Natural killer cell (primary cell): ENCODE results near the gene OPRD1. TPM values are rescaled to one million over a fixed set of nuclear protein-coding genes. Genes with fewer than 3 reads are reported as not detected.
"Not testable (repeated sequence)": the region's sequence is repeated elsewhere in the genome, so short reads cannot be mapped to it uniquely, and the experiment has no call there.

Source experiments
- ATAC-seq, 3 donors: fragments of 150-1000 bp in 2 of 3; fragments of 200-7000 bp in 1 of 3; cut with Tn5 transposase; 1 replicate in 1 of 3; 2 replicates in 2 of 3; pipeline ENCODE4 v1.10.0; 2021; ENCODE audit warnings: mild to moderate bottlenecking in 2 of 3, moderate library complexity in 2 of 3
- DNase-seq, 2 donors: peaks; one replicate each; pipeline versions ENCODE4 v3.0.0 to v3.0.0-alpha.2; 2013 to 2021; ENCODE audit warnings: mixed read lengths in 1 of 2
- H3K27ac ChIP-seq: one replicate; pipeline ENCODE4 v1.5.1; 2013; ENCODE audit warnings: mild to moderate bottlenecking, low read length
- H3K27me3 ChIP-seq: one replicate; pipeline ENCODE4 v1.6.1; 2013; ENCODE audit warnings: low read length; ENCODE audit not compliant: control insufficient read depth, insufficient read depth
- H3K36me3 ChIP-seq: one replicate; pipeline ENCODE4 v1.6.1; 2013; ENCODE audit warnings: low read length; ENCODE audit not compliant: control insufficient read depth, insufficient read depth
- H3K4me1 ChIP-seq: one replicate; pipeline ENCODE4 v1.6.1; 2013; ENCODE audit warnings: low read length; ENCODE audit not compliant: control insufficient read depth, insufficient read depth
- H3K4me3 ChIP-seq: one replicate; pipeline ENCODE4 v1.5.1; 2013; ENCODE audit warnings: low read length
- H3K9me3 ChIP-seq: one replicate; pipeline ENCODE4 v1.6.1; 2013; ENCODE audit warnings: low read length; ENCODE audit not compliant: control insufficient read depth, insufficient read depth
- H3K27ac Mint-ChIP-seq, 2 donors: one replicate each; pipeline ENCODE4 v1.8.0; 2022; ENCODE audit warnings: mild to moderate bottlenecking in 2 of 2, mixed read lengths in 2 of 2, moderate library complexity in 1 of 2
- H3K27me3 Mint-ChIP-seq, 2 donors: one replicate each; pipeline ENCODE4 v1.8.0; 2022; ENCODE audit warnings: low read depth in 2 of 2, mixed read lengths in 2 of 2
- H3K36me3 Mint-ChIP-seq: one replicate; pipeline ENCODE4 v1.8.0; 2022; ENCODE audit warnings: mixed read lengths
- H3K4me1 Mint-ChIP-seq, 2 donors: one replicate each; pipeline ENCODE4 v1.8.0; 2022; ENCODE audit warnings: mixed read lengths in 2 of 2
- H3K4me3 Mint-ChIP-seq: one replicate; pipeline ENCODE4 v1.8.0; 2022; ENCODE audit warnings: mild to moderate bottlenecking, moderate library complexity, mixed read lengths
- H3K9me3 Mint-ChIP-seq, 2 donors: one replicate each; pipeline ENCODE4 v1.8.0; 2022; ENCODE audit warnings: mixed read lengths in 2 of 2
- WGBS: methylation state at CpG from one replicate; pipeline ENCODE4 v1.1.7; 2013; ENCODE audit warnings: missing lambda C conversion rate; ENCODE audit not compliant: insufficient coverage; 5-methylcytosine and 5-hydroxymethylcytosine counted together
- intact Hi-C: fragments of 100-400 bp; cut with micrococcal nuclease; formaldehyde crosslinking; loops from one replicate; pipeline ENCODE4 v1.14.2; 2022
- total RNA-seq, 4 donors: library from RNA; stranded (reverse); fragments of 120-200 nt in 1 of 4; gene quantifications; one replicate each; pipeline versions ENCODE4 v1.2.3 to v1.2.4, GENCODE V29; 2013 to 2022
- TF ChIP-seq, protein P1 (sequence below): fragments of 200-600 bp; IDR thresholded peaks from one replicate; pipeline ENCODE4 v1.8.0; 2022; ENCODE audit warnings: antibody characterized with exemption

Gene OPRD1
- total RNA-seq = not detected
- not detected for total RNA-seq (2013)

DNA sequence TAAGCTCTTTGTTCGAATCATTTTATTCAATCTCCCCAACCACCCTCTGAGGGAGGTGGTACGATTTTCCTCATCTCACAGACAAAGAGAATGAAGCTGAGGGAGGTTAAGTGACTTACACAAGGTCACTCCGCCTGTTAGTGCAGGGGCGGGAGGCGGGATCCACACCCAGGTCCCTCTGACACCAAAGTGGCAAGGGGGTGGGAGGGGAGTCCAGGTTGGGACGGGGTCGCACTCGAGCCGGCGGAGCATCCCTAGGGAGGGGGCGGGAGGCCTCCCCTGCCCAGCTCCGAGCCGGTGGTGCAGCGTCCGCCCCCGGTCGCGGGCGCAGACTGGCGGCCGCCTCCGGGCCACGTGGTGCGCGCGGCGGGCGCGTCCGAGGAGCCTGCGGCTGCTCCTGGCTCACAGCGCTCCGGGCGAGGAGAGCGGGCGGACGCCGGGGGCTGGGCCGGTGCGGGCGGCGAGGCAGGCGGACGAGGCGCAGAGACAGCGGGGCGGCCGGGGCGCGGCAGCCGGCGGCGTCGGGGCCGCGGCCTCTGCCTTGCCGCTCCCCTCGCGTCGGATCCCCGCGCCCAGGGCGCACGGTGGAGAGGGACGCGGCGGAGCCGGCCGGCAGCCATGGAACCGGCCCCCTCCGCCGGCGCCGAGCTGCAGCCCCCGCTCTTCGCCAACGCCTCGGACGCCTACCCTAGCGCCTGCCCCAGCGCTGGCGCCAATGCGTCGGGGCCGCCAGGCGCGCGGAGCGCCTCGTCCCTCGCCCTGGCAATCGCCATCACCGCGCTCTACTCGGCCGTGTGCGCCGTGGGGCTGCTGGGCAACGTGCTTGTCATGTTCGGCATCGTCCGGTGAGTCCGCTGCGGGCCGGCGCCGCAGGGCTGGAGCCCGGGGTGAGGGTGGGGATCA, at the start of gene OPRD1:
OPRD1 (plus strand) TSS at position 405 of the 903 bp plus-strand sequence; CDS start at position 619, 214 bp downstream.
- WGBS = 5% methylated on average over 106 of the region's 108 CpGs
- H3K27me3 ChIP-seq = peaks cover 13% of the 10 kb centered on the region
- Mint-ChIP-seq H3K27me3 (peaks cover 41 to 50% of the 10 kb centered on the region in 2 donors), H3K9me3 (no peaks in the 10 kb centered on the region), H3K4me1 (no peaks in the 10 kb centered on the region), H3K4me3 (no peak within 1 kb of the TSS), H3K36me3 (no peaks in the 10 kb centered on the region), H3K27ac (no peak within 1 kb of the TSS)
- intact Hi-C loops = no loop called here
- no peaks in the 10 kb centered on the region for H3K9me3 ChIP-seq
- H3K4me3 ChIP-seq = no peak within 1 kb of the TSS
- H3K27ac ChIP-seq = no peak within 1 kb of the TSS
- no peaks in the 10 kb centered on the region for H3K4me1 ChIP-seq
- no peaks in the 10 kb centered on the region for H3K36me3 ChIP-seq
- DNase-seq (no peak), ATAC-seq (no peak)
- TF ChIP-seq, protein P1, sequence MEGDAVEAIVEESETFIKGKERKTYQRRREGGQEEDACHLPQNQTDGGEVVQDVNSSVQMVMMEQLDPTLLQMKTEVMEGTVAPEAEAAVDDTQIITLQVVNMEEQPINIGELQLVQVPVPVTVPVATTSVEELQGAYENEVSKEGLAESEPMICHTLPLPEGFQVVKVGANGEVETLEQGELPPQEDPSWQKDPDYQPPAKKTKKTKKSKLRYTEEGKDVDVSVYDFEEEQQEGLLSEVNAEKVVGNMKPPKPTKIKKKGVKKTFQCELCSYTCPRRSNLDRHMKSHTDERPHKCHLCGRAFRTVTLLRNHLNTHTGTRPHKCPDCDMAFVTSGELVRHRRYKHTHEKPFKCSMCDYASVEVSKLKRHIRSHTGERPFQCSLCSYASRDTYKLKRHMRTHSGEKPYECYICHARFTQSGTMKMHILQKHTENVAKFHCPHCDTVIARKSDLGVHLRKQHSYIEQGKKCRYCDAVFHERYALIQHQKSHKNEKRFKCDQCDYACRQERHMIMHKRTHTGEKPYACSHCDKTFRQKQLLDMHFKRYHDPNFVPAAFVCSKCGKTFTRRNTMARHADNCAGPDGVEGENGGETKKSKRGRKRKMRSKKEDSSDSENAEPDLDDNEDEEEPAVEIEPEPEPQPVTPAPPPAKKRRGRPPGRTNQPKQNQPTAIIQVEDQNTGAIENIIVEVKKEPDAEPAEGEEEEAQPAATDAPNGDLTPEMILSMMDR = no peak

DNA sequence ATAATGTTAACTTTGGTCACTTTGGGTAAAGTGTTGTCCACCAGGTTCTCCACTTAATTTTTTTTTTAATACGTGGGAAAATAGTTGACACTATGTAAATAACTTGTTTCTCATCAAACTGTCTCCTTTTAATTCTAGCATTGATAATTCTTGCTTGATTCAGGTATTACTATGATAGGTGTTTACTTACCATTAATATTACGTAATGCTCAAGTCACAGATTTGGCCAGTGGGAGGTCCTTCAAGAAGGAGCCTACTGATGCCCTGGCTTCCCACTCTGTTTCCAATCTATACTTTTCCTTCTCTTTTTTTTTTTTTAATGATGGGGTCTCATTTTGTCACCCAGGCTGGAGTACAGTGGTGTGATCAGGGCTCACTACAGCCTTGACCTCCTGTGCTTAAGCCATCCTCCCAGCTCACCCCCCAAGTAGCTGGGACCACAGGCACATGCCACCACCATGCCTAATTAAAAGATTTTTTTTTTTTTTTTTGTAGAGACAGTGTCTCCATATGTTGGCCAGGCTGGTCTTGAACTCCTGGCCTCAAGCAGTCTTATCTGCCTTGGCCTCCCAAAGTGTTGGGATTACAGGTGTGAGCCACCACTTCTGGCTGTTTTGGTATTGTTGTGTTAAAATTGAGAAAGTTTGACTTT, 45.3 kb upstream of the OPRD1 start:
- peaks cover 7% of the 10 kb centered on the region for H3K36me3 Mint-ChIP-seq
- no peaks in the 10 kb centered on the region for H3K27me3 Mint-ChIP-seq
- no peak for DNase-seq
- 80% methylated on average over 1 of the region's 2 CpGs for WGBS
- Histone ChIP-seq H3K4me3 (no peak overlapping the region), H3K36me3 (peaks cover 17% of the 10 kb centered on the region), H3K27me3 (no peaks in the 10 kb centered on the region), H3K27ac (no peak overlapping the region), H3K9me3 (no peaks in the 10 kb centered on the region), H3K4me1 (peaks cover 2% of the 10 kb centered on the region)
- no peak overlapping the region for H3K4me3 Mint-ChIP-seq
- peak overlapping the region; percentile 59 to 77 for H3K27ac Mint-ChIP-seq
- TF ChIP-seq, protein P1 = no peak
- ATAC-seq = no peak
- no peaks in the 10 kb centered on the region for H3K9me3 Mint-ChIP-seq
- intact Hi-C loops = no loop called here
- peaks cover 14 to 20% of the 10 kb centered on the region in 2 donors for H3K4me1 Mint-ChIP-seq

DNA sequence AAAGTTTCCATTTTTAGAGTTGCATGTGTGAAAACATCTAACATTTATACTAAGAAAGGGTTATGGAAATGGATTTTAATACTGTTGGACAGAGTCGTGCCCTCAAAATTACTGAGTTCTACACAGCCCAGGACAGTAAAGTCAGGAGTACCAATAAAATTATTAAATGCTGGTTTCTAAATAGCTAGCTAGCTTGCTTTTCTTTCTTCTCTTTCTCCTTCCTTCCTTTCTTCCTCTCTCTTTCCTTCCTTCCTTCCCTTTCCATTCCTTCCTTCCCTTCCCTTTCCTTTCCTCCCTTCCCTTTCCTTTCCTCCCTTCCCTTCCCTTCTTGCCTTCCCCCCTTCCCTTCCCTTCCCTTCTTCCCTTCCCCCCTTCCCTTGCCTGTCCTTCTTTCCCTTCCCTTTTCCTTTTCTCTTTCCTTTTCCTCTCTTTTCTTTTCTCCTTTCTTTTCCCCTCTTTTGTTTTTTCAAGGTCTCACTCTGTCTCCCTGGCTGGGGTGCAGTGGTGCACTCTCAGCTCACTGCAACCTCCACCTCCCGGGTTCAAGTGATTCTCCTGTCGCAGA, 41.3 kb upstream of the OPRD1 start:
- Mint-ChIP-seq H3K36me3 (peaks cover 7% of the 10 kb centered on the region), H3K27ac (peak overlapping the region in 1 of 2 donors; percentile 59), H3K4me3 (no peak overlapping the region), H3K27me3 (no peaks in the 10 kb centered on the region), H3K9me3 (no peaks in the 10 kb centered on the region), H3K4me1 (peaks cover 17 to 24% of the 10 kb centered on the region in 2 donors)
- Histone ChIP-seq H3K36me3 (peaks cover 16% of the 10 kb centered on the region), H3K4me3 (no peak overlapping the region), H3K27ac (no peak overlapping the region), H3K27me3 (no peaks in the 10 kb centered on the region), H3K9me3 (no peaks in the 10 kb centered on the region), H3K4me1 (peaks cover 15% of the 10 kb centered on the region)
- intact Hi-C loops = no loop called here
- 100% methylated on average over 2 of the region's 3 CpGs for WGBS
- DNase-seq (no peak), ATAC-seq (no peak)
- TF ChIP-seq, protein P1 = no peak

DNA sequence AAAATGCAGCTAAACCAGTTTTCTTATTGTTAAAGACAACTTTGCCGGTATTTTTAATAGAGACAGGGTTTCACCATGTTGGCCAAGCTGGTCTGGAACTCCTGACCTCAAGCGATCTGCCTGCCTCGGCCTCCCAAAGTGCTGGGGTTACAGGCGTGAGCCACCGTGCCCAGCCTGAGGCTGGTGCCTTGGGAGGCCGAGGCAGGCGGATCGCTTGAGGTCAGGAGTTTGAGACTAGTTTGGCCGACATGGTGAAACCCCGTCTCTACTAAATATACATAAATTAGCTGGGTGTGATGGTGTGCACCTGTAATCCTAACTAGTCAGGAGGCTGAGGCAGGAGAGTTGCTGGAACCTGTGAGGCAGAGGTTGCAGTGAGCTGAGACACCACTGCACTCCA, 40.0 kb upstream of the OPRD1 start:
- H3K27me3 ChIP-seq, ATAC-seq, H3K4me3 Mint-ChIP-seq, H3K9me3 Mint-ChIP-seq, H3K4me3 ChIP-seq, H3K27me3 Mint-ChIP-seq, H3K36me3 Mint-ChIP-seq, intact Hi-C loops, H3K27ac ChIP-seq, DNase-seq, H3K27ac Mint-ChIP-seq, H3K9me3 ChIP-seq: not testable (repeated sequence)
- Histone ChIP-seq H3K36me3 (peaks cover 11% of the 10 kb centered on the region), H3K4me1 (peaks cover 13% of the 10 kb centered on the region)
- WGBS = 98% methylated on average over 7 of the region's 10 CpGs
- peaks cover 10 to 12% of the 10 kb centered on the region in 2 donors for H3K4me1 Mint-ChIP-seq
